Ishikawa (cell line): Measurements from ENCODE around the gene IDH3A.

ENCODE experiments used
- CEBPB ChIP-seq: IDR thresholded peaks from 2 replicates; pipeline ENCODE4 v1.6.1; 2012
- CREB1 ChIP-seq: IDR thresholded peaks from 2 replicates; pipeline ENCODE4 v1.6.1; 2012; ENCODE audit warnings: low read depth
- EGR1 ChIP-seq: IDR thresholded peaks from 2 replicates; pipeline ENCODE4 v1.6.1; 2012
- EP300 ChIP-seq: IDR thresholded peaks from 2 replicates; pipeline ENCODE4 v1.6.1; 2012; ENCODE audit warnings: borderline replicate concordance
- FOXM1 ChIP-seq: IDR thresholded peaks from 2 replicates; pipeline ENCODE4 v1.6.1; 2012; ENCODE audit warnings: low read depth, borderline replicate concordance
- NFIC ChIP-seq: IDR thresholded peaks from 2 replicates; pipeline ENCODE4 v1.6.1; 2012
- RAD21 ChIP-seq: IDR thresholded peaks from 2 replicates; pipeline ENCODE4 v1.6.1; 2012; ENCODE audit warnings: low read depth
- TAF1 ChIP-seq: IDR thresholded peaks from 2 replicates; pipeline ENCODE4 v1.6.1; 2012; ENCODE audit warnings: low read depth, mild to moderate bottlenecking
- TCF12 ChIP-seq: IDR thresholded peaks from 2 replicates; pipeline ENCODE4 v1.6.1; 2012; ENCODE audit warnings: low read depth
- TEAD4 ChIP-seq: IDR thresholded peaks from 2 replicates; pipeline ENCODE4 v1.6.1; 2012
- YY1 ChIP-seq: IDR thresholded peaks from 2 replicates; pipeline ENCODE4 v1.6.1; 2012; ENCODE audit warnings: low read depth
- ZBTB7A ChIP-seq: IDR thresholded peaks from 2 replicates; pipeline ENCODE4 v1.6.1; 2012; ENCODE audit warnings: low read depth
- TF ChIP-seq, protein P1 (sequence below): IDR thresholded peaks from 2 replicates; pipeline ENCODE4 v1.6.1; 2012; ENCODE audit warnings: low read depth, mild to moderate bottlenecking
- TF ChIP-seq, protein P2 (sequence below): IDR thresholded peaks from 2 replicates; pipeline ENCODE4 v1.6.1; 2012
- TF ChIP-seq, protein P3 (sequence below): IDR thresholded peaks from 2 replicates; pipeline ENCODE4 v1.6.1; 2012

Gene IDH3A

DNA sequence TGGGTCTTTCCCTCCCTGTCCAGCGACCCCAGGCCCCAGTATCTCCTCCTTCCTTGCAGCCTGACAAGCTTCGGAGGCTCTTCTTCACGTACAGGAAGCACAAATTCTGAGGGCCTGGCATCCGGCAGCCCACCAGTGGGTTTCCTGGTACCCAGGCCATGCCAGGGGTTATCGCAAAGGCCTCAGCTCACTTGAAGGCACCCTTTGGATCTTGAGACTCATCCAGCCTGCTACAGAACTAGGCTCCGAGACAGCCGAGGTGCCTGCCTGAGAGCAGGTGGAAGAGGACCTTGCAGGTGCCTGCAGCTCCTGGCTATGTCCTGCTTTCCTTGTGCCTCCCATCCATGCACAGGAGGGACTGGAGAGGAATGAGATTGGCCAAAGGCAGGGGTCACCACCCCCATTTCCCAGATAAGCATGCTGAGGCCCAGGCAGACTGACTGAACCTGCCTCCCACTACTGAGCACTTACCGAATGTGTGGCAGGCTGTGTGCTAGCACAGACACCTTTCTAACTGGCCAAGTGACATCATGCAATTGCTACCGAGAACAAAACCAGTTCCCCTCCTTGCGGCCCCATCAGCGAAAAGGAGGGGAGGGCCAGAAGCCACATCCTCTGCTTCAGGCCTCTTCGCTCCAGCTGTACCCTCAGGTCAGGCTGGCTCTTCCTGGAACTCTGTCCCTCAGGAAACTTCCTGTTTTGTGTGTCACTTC lies 45.6 kb upstream of the IDH3A start:
- TF ChIP-seq, protein P1, sequence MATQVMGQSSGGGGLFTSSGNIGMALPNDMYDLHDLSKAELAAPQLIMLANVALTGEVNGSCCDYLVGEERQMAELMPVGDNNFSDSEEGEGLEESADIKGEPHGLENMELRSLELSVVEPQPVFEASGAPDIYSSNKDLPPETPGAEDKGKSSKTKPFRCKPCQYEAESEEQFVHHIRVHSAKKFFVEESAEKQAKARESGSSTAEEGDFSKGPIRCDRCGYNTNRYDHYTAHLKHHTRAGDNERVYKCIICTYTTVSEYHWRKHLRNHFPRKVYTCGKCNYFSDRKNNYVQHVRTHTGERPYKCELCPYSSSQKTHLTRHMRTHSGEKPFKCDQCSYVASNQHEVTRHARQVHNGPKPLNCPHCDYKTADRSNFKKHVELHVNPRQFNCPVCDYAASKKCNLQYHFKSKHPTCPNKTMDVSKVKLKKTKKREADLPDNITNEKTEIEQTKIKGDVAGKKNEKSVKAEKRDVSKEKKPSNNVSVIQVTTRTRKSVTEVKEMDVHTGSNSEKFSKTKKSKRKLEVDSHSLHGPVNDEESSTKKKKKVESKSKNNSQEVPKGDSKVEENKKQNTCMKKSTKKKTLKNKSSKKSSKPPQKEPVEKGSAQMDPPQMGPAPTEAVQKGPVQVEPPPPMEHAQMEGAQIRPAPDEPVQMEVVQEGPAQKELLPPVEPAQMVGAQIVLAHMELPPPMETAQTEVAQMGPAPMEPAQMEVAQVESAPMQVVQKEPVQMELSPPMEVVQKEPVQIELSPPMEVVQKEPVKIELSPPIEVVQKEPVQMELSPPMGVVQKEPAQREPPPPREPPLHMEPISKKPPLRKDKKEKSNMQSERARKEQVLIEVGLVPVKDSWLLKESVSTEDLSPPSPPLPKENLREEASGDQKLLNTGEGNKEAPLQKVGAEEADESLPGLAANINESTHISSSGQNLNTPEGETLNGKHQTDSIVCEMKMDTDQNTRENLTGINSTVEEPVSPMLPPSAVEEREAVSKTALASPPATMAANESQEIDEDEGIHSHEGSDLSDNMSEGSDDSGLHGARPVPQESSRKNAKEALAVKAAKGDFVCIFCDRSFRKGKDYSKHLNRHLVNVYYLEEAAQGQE, result no peak
- TF ChIP-seq FOXM1, result no peak
- TF ChIP-seq, protein P2, sequence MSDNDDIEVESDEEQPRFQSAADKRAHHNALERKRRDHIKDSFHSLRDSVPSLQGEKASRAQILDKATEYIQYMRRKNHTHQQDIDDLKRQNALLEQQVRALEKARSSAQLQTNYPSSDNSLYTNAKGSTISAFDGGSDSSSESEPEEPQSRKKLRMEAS, result no peak
- TF ChIP-seq ZBTB7A, result no peak
- TF ChIP-seq YY1, result no peak
- TF ChIP-seq TAF1, result no peak
- TF ChIP-seq NFIC, result no peak
- TF ChIP-seq, protein P3, sequence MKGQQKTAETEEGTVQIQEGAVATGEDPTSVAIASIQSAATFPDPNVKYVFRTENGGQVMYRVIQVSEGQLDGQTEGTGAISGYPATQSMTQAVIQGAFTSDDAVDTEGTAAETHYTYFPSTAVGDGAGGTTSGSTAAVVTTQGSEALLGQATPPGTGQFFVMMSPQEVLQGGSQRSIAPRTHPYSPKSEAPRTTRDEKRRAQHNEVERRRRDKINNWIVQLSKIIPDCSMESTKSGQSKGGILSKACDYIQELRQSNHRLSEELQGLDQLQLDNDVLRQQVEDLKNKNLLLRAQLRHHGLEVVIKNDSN, result no peak
- no peak for TF ChIP-seq TCF12
- TF ChIP-seq EGR1, result no peak
- no peak for TF ChIP-seq TEAD4
- no peak for TF ChIP-seq CREB1
- TF ChIP-seq CEBPB, result no peak
- no peak for TF ChIP-seq RAD21
- no peak for TF ChIP-seq EP300

DNA sequence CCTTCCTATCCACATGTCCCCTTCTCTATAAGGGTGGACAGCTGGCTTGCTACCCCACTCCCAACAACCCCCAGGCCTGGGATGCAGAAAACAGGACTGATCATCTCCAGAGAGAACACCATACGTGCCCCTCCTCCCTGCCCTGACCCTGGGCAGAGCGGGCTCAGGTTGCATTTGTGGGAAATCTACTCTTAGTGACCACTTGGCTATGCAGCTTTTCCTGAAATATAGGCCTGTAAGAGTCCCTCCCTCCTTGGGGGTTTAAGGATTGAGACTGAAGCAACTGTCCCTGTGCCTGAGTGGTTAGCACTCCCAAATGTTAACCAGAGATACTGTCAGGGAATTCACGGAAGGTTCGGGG lies 45.1 kb upstream of the IDH3A start:
- TF ChIP-seq TEAD4 (no peak), RAD21 (no peak), TAF1 (no peak), FOXM1 (no peak), CEBPB (no peak), EP300 (no peak), ZBTB7A (no peak), TCF12 (no peak), YY1 (no peak)

DNA sequence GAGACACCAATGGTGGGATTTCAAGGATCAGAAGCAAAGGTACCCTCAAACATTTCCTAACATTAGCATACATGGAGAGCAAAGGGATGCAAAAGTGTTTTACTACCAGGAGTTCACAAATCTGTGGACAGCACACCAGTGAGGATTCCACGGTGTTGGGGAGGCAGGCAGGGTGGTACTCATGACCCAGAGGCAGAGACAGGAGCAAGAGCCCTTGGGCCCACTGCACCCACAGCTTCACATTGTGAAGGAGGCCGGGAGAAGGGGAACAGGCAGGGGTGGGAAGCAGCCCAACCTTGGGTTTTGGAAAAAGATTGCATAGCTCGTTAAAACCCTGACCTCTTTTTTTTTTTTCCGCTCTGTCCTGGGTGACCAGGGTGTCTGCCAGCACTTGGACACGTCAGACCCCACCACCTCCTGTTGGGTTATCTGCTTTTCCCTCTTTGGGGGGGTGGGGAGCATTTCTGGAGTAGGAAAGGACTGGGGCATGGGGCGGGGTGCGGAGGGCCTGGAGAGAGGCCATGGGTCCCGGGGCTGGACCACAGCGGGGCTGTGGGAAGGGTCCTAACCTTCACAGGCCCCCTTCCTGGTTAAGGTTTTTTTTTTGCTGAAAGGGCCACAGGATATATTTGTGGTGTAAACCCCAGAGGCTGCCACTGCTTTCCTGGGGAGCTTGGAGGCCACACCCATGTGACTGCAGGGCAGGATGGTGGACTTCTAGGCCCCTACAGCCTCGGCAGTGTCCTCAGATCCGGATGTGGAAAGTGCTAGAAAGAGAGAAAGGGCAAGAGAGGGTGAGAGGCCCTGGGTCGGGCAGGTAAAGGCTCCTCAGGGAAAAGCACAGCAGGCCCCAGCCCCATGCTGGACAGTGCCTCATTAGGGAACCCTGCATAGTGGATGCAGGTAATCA lies 44.3 kb upstream of the IDH3A start:
- TF ChIP-seq, protein P3, result no peak
- TF ChIP-seq, protein P2, result no peak
- TF ChIP-seq TAF1 (no peak), CREB1 (no peak), YY1 (no peak), TEAD4 (no peak), CEBPB (no peak), EGR1 (no peak), TCF12 (no peak)

DNA sequence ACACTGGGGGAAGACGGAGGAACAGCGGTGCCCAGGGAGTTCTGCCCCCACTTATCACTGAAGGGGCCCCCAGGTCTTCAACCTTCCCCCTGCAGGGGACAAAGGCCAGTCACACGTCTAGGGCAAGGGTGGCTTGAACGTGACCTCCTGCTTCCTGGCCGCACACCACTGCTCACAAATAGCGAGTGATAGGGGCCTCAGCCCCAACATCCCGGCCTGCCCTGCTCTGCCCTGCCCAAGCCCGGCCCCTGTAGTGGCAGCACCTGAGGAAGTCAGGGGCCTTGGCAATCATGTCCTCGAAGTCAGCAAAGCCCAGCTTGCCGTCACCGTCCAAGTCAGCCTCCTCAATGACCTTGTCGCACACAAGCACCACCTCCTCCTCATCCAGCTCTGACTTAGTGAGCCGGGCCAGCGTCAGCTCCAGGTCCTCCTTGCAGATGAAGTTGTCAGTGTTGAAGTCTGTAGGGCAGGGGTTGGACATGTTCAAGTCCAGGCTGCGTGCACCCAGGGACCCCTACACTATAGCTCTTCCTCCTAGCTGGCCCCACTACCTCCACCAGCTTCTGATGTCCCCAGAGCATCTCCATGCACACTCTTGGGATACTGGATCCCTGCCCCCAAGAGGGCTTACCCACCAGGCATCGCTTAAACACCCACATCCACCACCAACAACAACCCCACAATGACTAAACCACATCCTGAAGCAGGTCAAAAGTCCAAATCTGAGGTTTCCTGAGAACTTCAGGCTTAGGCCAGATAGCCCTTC lies 43.5 kb upstream of the IDH3A start:
- TF ChIP-seq FOXM1 (no peak), CREB1 (no peak), YY1 (no peak), CEBPB (no peak), TAF1 (no peak), EGR1 (no peak), NFIC (no peak), ZBTB7A (no peak), RAD21 (no peak), TCF12 (no peak)
- TF ChIP-seq, protein P1, result no peak
- TF ChIP-seq, protein P3, result no peak

DNA sequence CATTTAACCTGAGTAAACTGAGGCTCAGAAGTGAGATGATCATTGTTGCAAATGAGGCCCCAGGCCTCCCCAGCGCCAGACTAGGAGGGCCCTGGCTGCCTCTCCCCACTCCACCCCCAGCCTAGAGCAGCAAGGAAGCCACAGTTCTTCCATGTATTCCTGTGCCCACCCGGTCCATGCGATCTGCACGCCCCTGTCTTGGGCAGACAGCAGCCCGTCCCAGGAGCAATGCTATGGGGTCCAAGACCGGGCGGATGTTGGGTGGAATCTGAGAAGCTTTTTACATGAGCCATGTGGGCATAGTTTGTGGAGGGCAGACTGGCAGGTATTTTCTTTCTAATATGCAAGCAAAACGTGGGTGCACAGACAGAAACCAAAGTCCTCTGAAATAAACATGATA lies 41.7 kb upstream of the IDH3A start:
- TF ChIP-seq ZBTB7A (no peak), YY1 (no peak), RAD21 (no peak)
